Measurements from ENCODE around the gene NHLRC1. TPM values are rescaled to one million over a fixed set of nuclear protein-coding genes. Genes with fewer than 3 reads are reported as not detected.
"Not testable (repeated sequence)": the region's sequence is repeated elsewhere in the genome, so short reads cannot be mapped to it uniquely, and the experiment has no call there.

Gene NHLRC1
- polyA plus RNA-seq, 4 donors, result 1.1 to 5.2 (median 2.8) TPM

- peaks cover 0 to 4% (median 0%) of the 10 kb centered on the region in 3 donors for H3K4me1 ChIP-seq (ENCODE audit: control insufficient read depth in 3 of 3, insufficient read depth in 2 of 3, low read depth in 1 of 3, low read length in 2 of 3)
- 93 to 95% (median 94%) methylated on average over 1 of the region's 1 CpG for WGBS, 3 donors
- H3K36me3 ChIP-seq (ENCODE audit: control insufficient read depth in 3 of 3, insufficient read depth in 2 of 3, low read depth in 1 of 3, low read length in 3 of 3), result peaks cover 3 to 22% (median 10%) of the 10 kb centered on the region in 3 donors
- no peak overlapping the region for H3K27ac ChIP-seq (ENCODE audit: low read depth in 1 of 3, low read length in 2 of 3)
- H3K4me3 ChIP-seq (ENCODE audit: low read depth in 1 of 3, low read length in 3 of 3), result no peak overlapping the region
- H3K27me3 ChIP-seq (ENCODE audit: control insufficient read depth in 3 of 3, insufficient read depth in 3 of 3, low read length in 3 of 3), result no peaks in the 10 kb centered on the region
- FAIRE-seq, result no peak
- DNase-seq, result no peak
- H3K9me3 ChIP-seq (ENCODE audit: control insufficient read depth in 2 of 2, insufficient read depth in 1 of 2, low read depth in 1 of 2, low read length in 1 of 2), result no peaks in the 10 kb centered on the region
These were observed 38.4 kb upstream of the NHLRC1 start for GRCh38 chr6:18160911-18161310.

GRCh38 chr6:18155864-18156421 lies 33.5 kb upstream of the NHLRC1 start:
- Histone ChIP-seq H3K4me1 (ENCODE audit: control insufficient read depth in 3 of 3, insufficient read depth in 2 of 3, low read depth in 1 of 3, low read length in 2 of 3) (peaks cover 0 to 10% (median 0%) of the 10 kb centered on the region in 3 donors), H3K9me3 (ENCODE audit: control insufficient read depth in 2 of 2, insufficient read depth in 1 of 2, low read depth in 1 of 2, low read length in 1 of 2) (no peaks in the 10 kb centered on the region), H3K4me3 (ENCODE audit: low read depth in 1 of 3, low read length in 3 of 3) (peak overlapping the region; percentile 86 to 99 (median 99)), H3K27me3 (ENCODE audit: control insufficient read depth in 3 of 3, insufficient read depth in 3 of 3, low read length in 3 of 3) (no peaks in the 10 kb centered on the region), H3K36me3 (ENCODE audit: control insufficient read depth in 3 of 3, insufficient read depth in 2 of 3, low read depth in 1 of 3, low read length in 3 of 3) (peaks cover 3 to 4% (median 4%) of the 10 kb centered on the region in 3 donors), H3K27ac (ENCODE audit: low read depth in 1 of 3, low read length in 2 of 3) (peak overlapping the region; percentile 96 to 97 (median 96))
- FAIRE-seq, result no peak
- peak; percentile 89 to 93 for DNase-seq
- WGBS, 3 donors, result 0 to 1% (median 1%) methylated on average over 23 to 26 of the region's 26 CpGs

- H3K9me3 ChIP-seq (ENCODE audit: control insufficient read depth in 2 of 2, insufficient read depth in 1 of 2, low read depth in 1 of 2, low read length in 1 of 2), result no peaks in the 10 kb centered on the region
- no peak for FAIRE-seq
These were observed 32.8 kb upstream of the NHLRC1 start, which contains the start of gene KDM1B for GRCh38 chr6:18155150-18155863. KDM1B (plus strand) TSS chr6:18155422; CDS start chr6:18159896, 4,474 bp downstream.

GRCh38 chr6:18154507-18155149 lies 32.2 kb upstream of the NHLRC1 start, which contains the start of gene TPMT:
TPMT (minus strand) TSS chr6:18155077; CDS start chr6:18149127, 5,950 bp downstream.
- no peaks in the 10 kb centered on the region for H3K9me3 ChIP-seq (ENCODE audit: control insufficient read depth in 2 of 2, insufficient read depth in 1 of 2, low read depth in 1 of 2, low read length in 1 of 2)
- no peak for FAIRE-seq
- peak within 1 kb of the TSS; percentile 96 to 99 (median 97) for H3K27ac ChIP-seq (ENCODE audit: low read depth in 1 of 3, low read length in 2 of 3)
- peaks cover 0 to 2% (median 0%) of the 10 kb centered on the region in 3 donors for H3K36me3 ChIP-seq (ENCODE audit: control insufficient read depth in 3 of 3, insufficient read depth in 2 of 3, low read depth in 1 of 3, low read length in 3 of 3)
- 0 to 1% (median 1%) methylated on average over 24 to 34 of the region's 34 CpGs for WGBS, 3 donors
- peaks cover 0 to 10% (median 0%) of the 10 kb centered on the region in 3 donors for H3K4me1 ChIP-seq (ENCODE audit: control insufficient read depth in 3 of 3, insufficient read depth in 2 of 3, low read depth in 1 of 3, low read length in 2 of 3)
- no peak for DNase-seq
- no peaks in the 10 kb centered on the region for H3K27me3 ChIP-seq (ENCODE audit: control insufficient read depth in 3 of 3, insufficient read depth in 3 of 3, low read length in 3 of 3)
- H3K4me3 ChIP-seq (ENCODE audit: low read depth in 1 of 3, low read length in 3 of 3), result peak within 1 kb of the TSS; percentile 94 to 99 (median 99)

More at GRCh38 chr6:18155150-18155863, 32.8 kb upstream of the NHLRC1 start, which contains the start of gene KDM1B:
- Histone ChIP-seq H3K4me3 (ENCODE audit: low read depth in 1 of 3, low read length in 3 of 3) (peak within 1 kb of the TSS; percentile 94 to 99 (median 99)), H3K4me1 (ENCODE audit: control insufficient read depth in 3 of 3, insufficient read depth in 2 of 3, low read depth in 1 of 3, low read length in 2 of 3) (peaks cover 0 to 10% (median 0%) of the 10 kb centered on the region in 3 donors), H3K36me3 (ENCODE audit: control insufficient read depth in 3 of 3, insufficient read depth in 2 of 3, low read depth in 1 of 3, low read length in 3 of 3) (peaks cover 3 to 4% (median 4%) of the 10 kb centered on the region in 3 donors), H3K27ac (ENCODE audit: low read depth in 1 of 3, low read length in 2 of 3) (peak within 1 kb of the TSS; percentile 96 to 99 (median 97)), H3K27me3 (ENCODE audit: control insufficient read depth in 3 of 3, insufficient read depth in 3 of 3, low read length in 3 of 3) (no peaks in the 10 kb centered on the region)
- 0 to 1% (median 1%) methylated on average over 52 to 87 of the region's 87 CpGs for WGBS, 3 donors
- peak; percentile 99 for DNase-seq

- Histone ChIP-seq H3K27me3 (ENCODE audit: control insufficient read depth in 3 of 3, insufficient read depth in 3 of 3, low read length in 3 of 3) (no peaks in the 10 kb centered on the region), H3K9me3 (ENCODE audit: control insufficient read depth in 2 of 2, insufficient read depth in 1 of 2, low read depth in 1 of 2, low read length in 1 of 2) (no peaks in the 10 kb centered on the region), H3K4me3 (ENCODE audit: low read depth in 1 of 3, low read length in 3 of 3) (peak overlapping the region in 1 of 3 donors; percentile 31), H3K27ac (ENCODE audit: low read depth in 1 of 3, low read length in 2 of 3) (no peak overlapping the region), H3K4me1 (ENCODE audit: control insufficient read depth in 3 of 3, insufficient read depth in 2 of 3, low read depth in 1 of 3, low read length in 2 of 3) (peaks cover 0 to 13% (median 0%) of the 10 kb centered on the region in 3 donors), H3K36me3 (ENCODE audit: control insufficient read depth in 3 of 3, insufficient read depth in 2 of 3, low read depth in 1 of 3, low read length in 3 of 3) (peaks cover 0 to 5% (median 0%) of the 10 kb centered on the region in 3 donors)
- DNase-seq, result no peak
- FAIRE-seq, result no peak
These were observed 30.8 kb upstream of the NHLRC1 start for GRCh38 chr6:18153311-18153703.

DNA sequence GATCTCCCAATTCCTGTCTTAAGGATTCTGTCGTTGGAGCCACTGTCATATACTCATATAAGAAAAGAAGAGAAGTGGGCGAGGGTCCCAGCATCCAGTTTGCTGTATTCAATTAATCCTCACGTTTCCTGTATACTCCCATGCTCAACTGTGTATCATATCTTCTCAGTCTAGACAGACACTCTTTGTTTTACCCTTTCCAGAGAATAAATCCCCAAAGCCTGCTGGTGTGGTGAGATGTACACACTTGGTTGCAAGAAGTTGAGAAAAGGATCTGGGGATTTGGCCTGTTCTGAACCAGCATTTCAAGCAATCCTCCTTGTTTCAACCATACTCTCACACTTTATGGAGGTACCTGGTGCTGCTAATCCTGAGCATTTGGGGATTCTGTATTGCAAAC lies 29.3 kb upstream of the NHLRC1 start:
- no peaks in the 10 kb centered on the region for H3K9me3 ChIP-seq (ENCODE audit: control insufficient read depth in 2 of 2, insufficient read depth in 1 of 2, low read depth in 1 of 2, low read length in 1 of 2)
- FAIRE-seq, result no peak
- no peaks in the 10 kb centered on the region for H3K27me3 ChIP-seq (ENCODE audit: control insufficient read depth in 3 of 3, insufficient read depth in 3 of 3, low read length in 3 of 3)
- DNase-seq, result no peak
- peaks cover 0 to 5% (median 0%) of the 10 kb centered on the region in 3 donors for H3K36me3 ChIP-seq (ENCODE audit: control insufficient read depth in 3 of 3, insufficient read depth in 2 of 3, low read depth in 1 of 3, low read length in 3 of 3)
- H3K27ac ChIP-seq (ENCODE audit: low read depth in 1 of 3, low read length in 2 of 3), result no peak overlapping the region
- no peak overlapping the region for H3K4me3 ChIP-seq (ENCODE audit: low read depth in 1 of 3, low read length in 3 of 3)
- H3K4me1 ChIP-seq (ENCODE audit: control insufficient read depth in 3 of 3, insufficient read depth in 2 of 3, low read depth in 1 of 3, low read length in 2 of 3), result peaks cover 0 to 15% (median 0%) of the 10 kb centered on the region in 3 donors
- 70 to 86% (median 83%) methylated on average over 3 of the region's 3 CpGs for whole genome bisulfite sequencing, 3 donors

- H3K9me3 ChIP-seq (ENCODE audit: control insufficient read depth in 2 of 2, insufficient read depth in 1 of 2, low read depth in 1 of 2, low read length in 1 of 2); H3K36me3 ChIP-seq (ENCODE audit: control insufficient read depth in 3 of 3, insufficient read depth in 2 of 3, low read depth in 1 of 3, low read length in 3 of 3); H3K27ac ChIP-seq (ENCODE audit: low read depth in 1 of 3, low read length in 2 of 3); FAIRE-seq; H3K27me3 ChIP-seq (ENCODE audit: control insufficient read depth in 3 of 3, insufficient read depth in 3 of 3, low read length in 3 of 3); DNase-seq; H3K4me3 ChIP-seq (ENCODE audit: low read depth in 1 of 3, low read length in 3 of 3): not testable (repeated sequence)
- peaks cover 0 to 15% (median 0%) of the 10 kb centered on the region in 3 donors for H3K4me1 ChIP-seq (ENCODE audit: control insufficient read depth in 3 of 3, insufficient read depth in 2 of 3, low read depth in 1 of 3, low read length in 2 of 3)
- 94 to 100% (median 98%) methylated on average over 3 of the region's 3 CpGs for WGBS, 3 donors
These were observed 28.9 kb upstream of the NHLRC1 start for GRCh38 chr6:18151391-18151790.

Measured in small intestine (tissue), 7 donors.